Effector memory CD8-positive, alpha-beta T cell (primary cell): Measurements from ENCODE around the gene UNC93A.
A peak's percentile ranks its signal among the peaks of the same experiment; 100 is the strongest.
"Not testable (repeated sequence)": the region's sequence is repeated elsewhere in the genome, so short reads cannot be mapped to it uniquely, and the experiment has no call there.

ENCODE experiments used
- ATAC-seq: fragments of 150-1000 bp; cut with Tn5 transposase; replicated peaks from 2 replicates; pipeline ENCODE4 v1.10.0; 2021; ENCODE audit warnings: mild to moderate bottlenecking, moderate library complexity
- DNase-seq, 3 experiments: peaks; one replicate each; pipeline ENCODE4 v3.0.0; 2021
- H3K27ac Mint-ChIP-seq, 2 donors: one replicate each; pipeline ENCODE4 v1.8.0; 2022; ENCODE audit warnings: mild to moderate bottlenecking in 2 of 2, mixed read lengths in 2 of 2, moderate library complexity in 2 of 2
- H3K27me3 Mint-ChIP-seq, 2 donors: one replicate each; pipeline ENCODE4 v1.8.0; 2022; ENCODE audit warnings: mixed read lengths in 2 of 2
- H3K36me3 Mint-ChIP-seq: one replicate; pipeline ENCODE4 v1.8.0; 2022; ENCODE audit warnings: mild to moderate bottlenecking, moderate library complexity, mixed read lengths; ENCODE audit not compliant: insufficient read depth
- H3K4me1 Mint-ChIP-seq, 2 donors: one replicate each; pipeline ENCODE4 v1.8.0; 2022; ENCODE audit warnings: low read depth in 2 of 2, mixed read lengths in 2 of 2
- H3K4me3 Mint-ChIP-seq, 2 donors: one replicate each; pipeline ENCODE4 v1.8.0; 2022; ENCODE audit warnings: mild to moderate bottlenecking in 2 of 2, mixed read lengths in 2 of 2, moderate library complexity in 2 of 2
- H3K9me3 Mint-ChIP-seq, 2 donors: one replicate each; pipeline ENCODE4 v1.8.0; 2022; ENCODE audit warnings: mixed read lengths in 2 of 2

UNC93A gene

GRCh38 chr6:167278173-167278940, 12.8 kb upstream of the UNC93A start:
- H3K27me3 Mint-ChIP-seq, result peaks cover 52 to 66% of the 10 kb centered on the region in 2 donors
- H3K27ac Mint-ChIP-seq, H3K36me3 Mint-ChIP-seq, ATAC-seq, DNase-seq, H3K4me1 Mint-ChIP-seq, H3K4me3 Mint-ChIP-seq, H3K9me3 Mint-ChIP-seq: not testable (repeated sequence)

- no peak for DNase-seq
- no peaks in the 10 kb centered on the region for H3K9me3 Mint-ChIP-seq
- peaks cover 0 to 4% of the 10 kb centered on the region in 2 donors for H3K4me1 Mint-ChIP-seq
- no peak overlapping the region for H3K27ac Mint-ChIP-seq
- H3K27me3 Mint-ChIP-seq, result peaks cover 47 to 68% of the 10 kb centered on the region in 2 donors
- H3K4me3 Mint-ChIP-seq, result no peak overlapping the region
- no peak for ATAC-seq
- H3K36me3 Mint-ChIP-seq, result no peaks in the 10 kb centered on the region
These were observed 11.2 kb upstream of the UNC93A start for GRCh38 chr6:167279766-167280446.

GRCh38 chr6:167280466-167280865, 10.6 kb upstream of the UNC93A start:
- not testable (repeated sequence) for ATAC-seq, H3K9me3 Mint-ChIP-seq, DNase-seq, H3K4me1 Mint-ChIP-seq, H3K27ac Mint-ChIP-seq, H3K4me3 Mint-ChIP-seq, H3K36me3 Mint-ChIP-seq
- peaks cover 44 to 68% of the 10 kb centered on the region in 2 donors for H3K27me3 Mint-ChIP-seq

- H3K27me3 Mint-ChIP-seq, result peaks cover 36 to 52% of the 10 kb centered on the region in 2 donors
- DNase-seq, result no peak
- no peaks in the 10 kb centered on the region for H3K9me3 Mint-ChIP-seq
- ATAC-seq, result no peak
- H3K27ac Mint-ChIP-seq, result no peak overlapping the region
- peaks cover 0 to 4% of the 10 kb centered on the region in 2 donors for H3K4me1 Mint-ChIP-seq
- H3K36me3 Mint-ChIP-seq, result no peaks in the 10 kb centered on the region
- H3K4me3 Mint-ChIP-seq, result no peak overlapping the region
These were observed 8.9 kb upstream of the UNC93A start for GRCh38 chr6:167282165-167282564.

GRCh38 chr6:167284565-167284964, 6.5 kb upstream of the UNC93A start:
- not testable (repeated sequence) for ATAC-seq, H3K36me3 Mint-ChIP-seq, DNase-seq, H3K4me3 Mint-ChIP-seq, H3K4me1 Mint-ChIP-seq, H3K9me3 Mint-ChIP-seq, H3K27ac Mint-ChIP-seq
- peaks cover 24 to 35% of the 10 kb centered on the region in 2 donors for H3K27me3 Mint-ChIP-seq

- Mint-ChIP-seq H3K36me3 (no peaks in the 10 kb centered on the region), H3K27me3 (peaks cover 24 to 35% of the 10 kb centered on the region in 2 donors), H3K9me3 (no peaks in the 10 kb centered on the region), H3K4me1 (peaks cover 0 to 2% of the 10 kb centered on the region in 2 donors), H3K4me3 (no peak overlapping the region), H3K27ac (no peak overlapping the region)
- no peak for ATAC-seq
- no peak for DNase-seq
These were observed 5.9 kb upstream of the UNC93A start for GRCh38 chr6:167285077-167285770.

GRCh38 chr6:167287513-167288048, 3.5 kb upstream of the UNC93A start:
- Mint-ChIP-seq H3K9me3 (no peaks in the 10 kb centered on the region), H3K27me3 (peaks cover 8 to 18% of the 10 kb centered on the region in 2 donors), H3K27ac (no peak overlapping the region), H3K4me1 (peaks cover 0 to 2% of the 10 kb centered on the region in 2 donors), H3K4me3 (no peak overlapping the region), H3K36me3 (no peaks in the 10 kb centered on the region)
- ATAC-seq, result no peak
- no peak for DNase-seq

- not testable (repeated sequence) for H3K36me3 Mint-ChIP-seq, H3K4me3 Mint-ChIP-seq, H3K4me1 Mint-ChIP-seq, H3K9me3 Mint-ChIP-seq, H3K27ac Mint-ChIP-seq
- peaks cover 4 to 22% of the 10 kb centered on the region in 2 donors for H3K27me3 Mint-ChIP-seq
- DNase-seq, result peak; percentile 12 to 34 (median 29)
- ATAC-seq, result peak; percentile 85
These were observed 2.4 kb upstream of the UNC93A start for GRCh38 chr6:167288591-167289225.

GRCh38 chr6:167289291-167289690, 1.8 kb upstream of the UNC93A start:
- not testable (repeated sequence) for H3K4me1 Mint-ChIP-seq

GRCh38 chr6:167291623-167292300, 647 bp downstream of the UNC93A start:
- H3K27ac Mint-ChIP-seq, result no peak overlapping the region
- H3K36me3 Mint-ChIP-seq, result no peaks in the 10 kb centered on the region
- peaks cover 0 to 2% of the 10 kb centered on the region in 2 donors for H3K4me1 Mint-ChIP-seq
- H3K9me3 Mint-ChIP-seq, result no peaks in the 10 kb centered on the region
- DNase-seq (no peak), ATAC-seq (no peak)
- H3K27me3 Mint-ChIP-seq, result peaks cover 19 to 37% of the 10 kb centered on the region in 2 donors
- no peak overlapping the region for H3K4me3 Mint-ChIP-seq

More at GRCh38 chr6:167289291-167289690, 1.8 kb upstream of the UNC93A start:
- H3K9me3 Mint-ChIP-seq, DNase-seq, ATAC-seq, H3K27ac Mint-ChIP-seq, H3K36me3 Mint-ChIP-seq, H3K4me3 Mint-ChIP-seq: not testable (repeated sequence)
- peaks cover 4 to 22% of the 10 kb centered on the region in 2 donors for H3K27me3 Mint-ChIP-seq

- Mint-ChIP-seq H3K9me3 (no peaks in the 10 kb centered on the region), H3K27ac (no peak overlapping the region), H3K4me3 (no peak overlapping the region), H3K27me3 (peaks cover 25 to 45% of the 10 kb centered on the region in 2 donors), H3K36me3 (no peaks in the 10 kb centered on the region), H3K4me1 (peaks cover 0 to 2% of the 10 kb centered on the region in 2 donors)
- DNase-seq (no peak), ATAC-seq (no peak)
These were observed 1.4 kb downstream of the UNC93A start for GRCh38 chr6:167292301-167293087.

GRCh38 chr6:167293088-167293589, 2.0 kb downstream of the UNC93A start:
- no peak for DNase-seq
- Mint-ChIP-seq H3K9me3 (no peaks in the 10 kb centered on the region), H3K27ac (no peak overlapping the region), H3K36me3 (no peaks in the 10 kb centered on the region), H3K27me3 (peaks cover 31 to 51% of the 10 kb centered on the region in 2 donors), H3K4me3 (no peak overlapping the region), H3K4me1 (peaks cover 0 to 2% of the 10 kb centered on the region in 2 donors)
- ATAC-seq, result no peak
